ENCODE measurements around the gene AP5Z1. TPM values are rescaled to one million over a fixed set of nuclear protein-coding genes. Genes with fewer than 3 reads are reported as not detected.
A peak's percentile ranks its signal among the peaks of the same experiment; 100 is the strongest.

Gene AP5Z1
- total RNA-seq, 2 donors from 2014 or later, result 20.2 to 23.4 TPM

DNA sequence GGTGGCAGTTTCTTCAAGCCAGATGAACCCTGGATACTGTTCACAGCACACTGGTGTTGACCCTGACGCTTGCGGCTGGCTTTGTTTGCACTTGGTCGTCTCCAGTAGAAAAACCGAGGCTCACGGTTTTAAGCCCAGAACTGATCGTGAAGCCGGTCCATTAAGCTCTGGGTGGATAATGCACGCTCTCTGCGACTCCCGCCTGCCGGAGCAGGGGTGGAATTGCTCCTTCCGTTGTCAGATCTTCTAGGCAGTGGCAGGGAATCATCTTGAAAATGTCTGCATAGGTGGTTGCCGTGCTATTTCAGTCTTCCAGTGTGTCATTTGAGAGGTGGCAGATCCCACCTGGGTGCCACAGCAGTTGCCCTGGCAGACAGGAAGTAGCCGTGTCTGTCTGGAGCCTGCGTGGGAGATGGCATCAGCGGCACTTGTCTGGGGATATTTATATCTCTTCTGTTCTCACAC is 35.9 kb upstream of the AP5Z1 start:
- Histone ChIP-seq H3K9me3 (no peaks in the 10 kb centered on the region), H3K4me1 (peaks cover 21% of the 10 kb centered on the region), H3K27ac (peak overlapping the region; percentile 4 to 63 (median 46)), H3K27me3 (no peaks in the 10 kb centered on the region), H3K4me3 (no peak overlapping the region), H3K36me3 (replicated peaks in 1 of 2; ENCODE audit: insufficient read depth in 1 of 2, low read depth in 2 of 2) (peaks cover 5 to 10% of the 10 kb centered on the region in 2 donors)
- 47 to 65% methylated on average over 8 to 16 of the region's 16 CpGs for WGBS, 2 donors
- peak; percentile 42 to 61 (median 56) for DNase-seq
- TF ChIP-seq, protein P1, sequence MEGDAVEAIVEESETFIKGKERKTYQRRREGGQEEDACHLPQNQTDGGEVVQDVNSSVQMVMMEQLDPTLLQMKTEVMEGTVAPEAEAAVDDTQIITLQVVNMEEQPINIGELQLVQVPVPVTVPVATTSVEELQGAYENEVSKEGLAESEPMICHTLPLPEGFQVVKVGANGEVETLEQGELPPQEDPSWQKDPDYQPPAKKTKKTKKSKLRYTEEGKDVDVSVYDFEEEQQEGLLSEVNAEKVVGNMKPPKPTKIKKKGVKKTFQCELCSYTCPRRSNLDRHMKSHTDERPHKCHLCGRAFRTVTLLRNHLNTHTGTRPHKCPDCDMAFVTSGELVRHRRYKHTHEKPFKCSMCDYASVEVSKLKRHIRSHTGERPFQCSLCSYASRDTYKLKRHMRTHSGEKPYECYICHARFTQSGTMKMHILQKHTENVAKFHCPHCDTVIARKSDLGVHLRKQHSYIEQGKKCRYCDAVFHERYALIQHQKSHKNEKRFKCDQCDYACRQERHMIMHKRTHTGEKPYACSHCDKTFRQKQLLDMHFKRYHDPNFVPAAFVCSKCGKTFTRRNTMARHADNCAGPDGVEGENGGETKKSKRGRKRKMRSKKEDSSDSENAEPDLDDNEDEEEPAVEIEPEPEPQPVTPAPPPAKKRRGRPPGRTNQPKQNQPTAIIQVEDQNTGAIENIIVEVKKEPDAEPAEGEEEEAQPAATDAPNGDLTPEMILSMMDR (IDR thresholded peaks at IDR 0.05), result peak in 5 of 7 experiments; percentile 7 to 43 (median 38)
- peak in 1 of 3 donors; percentile 22 for TF ChIP-seq POLR2A (IDR thresholded peaks at IDR 0.05)
- ATAC-seq, result peak; percentile 49
- intact Hi-C loops (cut with DNase I), result no loop called here

DNA sequence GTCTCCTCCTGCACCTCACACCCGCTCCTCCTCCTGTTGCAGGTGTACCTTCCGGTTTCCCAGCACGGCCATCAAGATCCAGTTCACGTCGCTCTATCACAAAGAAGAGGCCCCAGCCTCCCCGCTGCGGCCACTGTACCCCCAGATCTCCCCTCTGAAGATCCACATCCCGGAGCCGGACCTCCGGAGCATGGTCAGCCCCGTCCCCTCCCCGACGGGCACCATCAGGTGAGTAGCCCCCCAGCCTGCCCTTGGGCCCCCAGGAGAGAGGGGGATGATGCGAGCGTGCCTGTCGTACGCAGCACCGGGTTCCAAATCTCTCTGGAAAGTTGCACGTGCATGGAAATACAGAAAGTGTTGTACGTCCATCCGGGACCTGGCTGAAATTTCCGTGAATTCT is 34.6 kb upstream of the AP5Z1 start:
- intact Hi-C loops (cut with DNase I), result no loop called here
- TF ChIP-seq, protein P1 (IDR thresholded peaks at IDR 0.05), result no peak
- TF ChIP-seq POLR2A (IDR thresholded peaks at IDR 0.05), result no peak
- Histone ChIP-seq H3K36me3 (replicated peaks in 1 of 2; ENCODE audit: insufficient read depth in 1 of 2, low read depth in 2 of 2) (peaks cover 5 to 10% of the 10 kb centered on the region in 2 donors), H3K27ac (no peak overlapping the region), H3K9me3 (no peaks in the 10 kb centered on the region), H3K4me1 (peaks cover 34% of the 10 kb centered on the region), H3K4me3 (no peak overlapping the region), H3K27me3 (no peaks in the 10 kb centered on the region)
- ATAC-seq (no peak), DNase-seq (no peak)
- 94 to 96% methylated on average over 22 of the region's 22 CpGs for WGBS, 2 donors

DNA sequence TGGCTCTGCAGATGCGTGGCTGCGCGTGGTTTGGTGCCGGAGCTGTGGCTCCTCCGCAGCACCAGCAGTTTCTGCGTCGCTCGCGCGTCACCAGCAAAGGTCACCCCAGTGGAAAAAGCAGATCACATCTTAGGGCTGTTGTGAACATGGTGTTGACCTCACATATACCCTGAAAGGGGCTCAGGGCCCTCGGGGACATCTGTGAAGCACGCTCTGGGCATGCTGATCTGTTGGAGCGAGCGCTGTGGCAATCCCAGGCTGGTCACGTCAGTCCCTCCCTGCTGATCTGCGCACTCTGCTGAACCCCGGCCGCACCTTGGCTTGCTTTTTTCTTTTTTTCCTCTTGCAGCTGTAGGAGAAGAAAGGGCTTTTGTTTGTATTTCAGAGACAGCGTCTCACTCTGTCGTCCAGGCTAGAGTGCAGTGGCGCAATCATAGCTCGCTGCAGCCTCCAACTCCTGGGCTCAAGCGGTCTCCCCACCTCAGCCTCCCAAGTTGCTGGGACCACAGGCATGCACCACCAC is 33.3 kb upstream of the AP5Z1 start:
- intact Hi-C loops (cut with DNase I), result no loop called here
- H3K4me3 ChIP-seq, result no peak overlapping the region
- H3K27me3 ChIP-seq, result no peaks in the 10 kb centered on the region
- peaks cover 47% of the 10 kb centered on the region for H3K4me1 ChIP-seq
- DNase-seq, result no peak
- no peak overlapping the region for H3K27ac ChIP-seq
- no peaks in the 10 kb centered on the region for H3K9me3 ChIP-seq
- WGBS, 2 donors, result 92 to 95% methylated on average over 17 to 23 of the region's 23 CpGs
- ATAC-seq, result no peak
- TF ChIP-seq, protein P1 (IDR thresholded peaks at IDR 0.05), result no peak
- TF ChIP-seq POLR2A (IDR thresholded peaks at IDR 0.05), result no peak
- H3K36me3 ChIP-seq (replicated peaks in 1 of 2; ENCODE audit: insufficient read depth in 1 of 2, low read depth in 2 of 2), result peaks cover 5 to 10% of the 10 kb centered on the region in 2 donors

DNA sequence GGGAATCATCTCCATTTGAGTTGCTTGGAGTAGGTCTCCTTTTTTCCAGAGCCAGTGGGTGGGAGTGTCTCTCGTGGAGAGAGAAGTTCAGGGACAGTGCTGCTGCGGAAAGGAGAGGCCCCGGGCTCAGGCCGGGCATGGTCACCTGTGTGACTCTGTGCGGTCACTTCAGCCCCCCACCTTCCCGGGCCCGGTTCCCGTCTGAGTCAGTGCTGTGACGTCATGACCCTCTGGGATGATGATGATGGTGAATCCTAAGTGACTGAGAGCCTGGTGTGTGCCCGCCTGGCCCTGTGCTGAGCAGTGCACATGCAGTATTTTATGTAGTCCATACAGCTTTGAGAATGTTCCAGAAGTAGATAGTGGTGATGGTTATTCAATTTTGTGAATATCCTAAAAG is 32.6 kb upstream of the AP5Z1 start:
- ATAC-seq, result no peak
- Histone ChIP-seq H3K4me1 (peaks cover 47% of the 10 kb centered on the region), H3K27ac (no peak overlapping the region), H3K27me3 (no peaks in the 10 kb centered on the region), H3K4me3 (no peak overlapping the region), H3K9me3 (no peaks in the 10 kb centered on the region), H3K36me3 (replicated peaks in 1 of 2; ENCODE audit: insufficient read depth in 1 of 2, low read depth in 2 of 2) (peaks cover 5 to 10% of the 10 kb centered on the region in 2 donors)
- DNase-seq, result no peak
- no peak for TF ChIP-seq POLR2A (IDR thresholded peaks at IDR 0.05)
- TF ChIP-seq, protein P1 (IDR thresholded peaks at IDR 0.05), result no peak
- 82 to 98% methylated on average over 7 to 10 of the region's 10 CpGs for WGBS, 2 donors
- intact Hi-C loops (cut with DNase I), result no loop called here

Measured in body of pancreas (tissue), 4 donors.